HG03175 (cell line): ENCODE results near the gene LRRC7.
"Not testable (repeated sequence)": the region's sequence is repeated elsewhere in the genome, so short reads cannot be mapped to it uniquely, and the experiment has no call there.

Experiments
- ATAC-seq: cut with Tn5 transposase; IDR thresholded peaks from one replicate; pipeline ENCODE4 v1.9.1; 2021; ENCODE audit warnings: mild to moderate bottlenecking, moderate library complexity; ENCODE audit not compliant: unreplicated experiment

Gene LRRC7

GRCh38 chr1:70025846-70026245, 458.1 kb downstream of the LRRC7 start:
- ATAC-seq = no peak

DNA sequence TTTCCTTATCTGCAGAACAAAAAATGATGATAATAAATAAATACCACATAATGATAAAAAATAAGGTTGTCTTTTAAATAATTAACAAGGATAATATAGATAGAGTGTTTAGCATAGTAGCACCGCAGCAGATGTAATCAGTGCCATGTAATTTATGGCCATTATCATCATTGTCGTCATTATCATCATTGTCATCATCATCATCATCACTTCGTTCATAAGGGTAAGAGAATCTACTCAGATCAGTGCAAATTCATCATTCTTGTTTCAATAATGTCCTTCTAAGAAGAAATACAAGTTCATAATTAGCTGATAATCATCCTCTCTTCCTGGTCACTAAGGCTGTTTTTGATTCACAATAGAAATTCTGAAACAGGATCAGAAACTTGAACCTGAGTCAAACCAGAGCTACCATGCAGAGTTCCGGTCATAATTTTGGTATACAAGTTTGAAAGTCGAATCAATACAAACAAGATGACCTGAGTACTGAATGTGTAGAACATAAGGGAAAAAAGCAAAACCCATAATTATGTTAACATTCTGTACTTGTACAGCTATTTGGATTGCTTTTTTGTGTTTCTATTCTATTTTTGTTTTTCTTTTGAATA, 465.6 kb downstream of the LRRC7 start:
- peak; percentile 78 for ATAC-seq

DNA sequence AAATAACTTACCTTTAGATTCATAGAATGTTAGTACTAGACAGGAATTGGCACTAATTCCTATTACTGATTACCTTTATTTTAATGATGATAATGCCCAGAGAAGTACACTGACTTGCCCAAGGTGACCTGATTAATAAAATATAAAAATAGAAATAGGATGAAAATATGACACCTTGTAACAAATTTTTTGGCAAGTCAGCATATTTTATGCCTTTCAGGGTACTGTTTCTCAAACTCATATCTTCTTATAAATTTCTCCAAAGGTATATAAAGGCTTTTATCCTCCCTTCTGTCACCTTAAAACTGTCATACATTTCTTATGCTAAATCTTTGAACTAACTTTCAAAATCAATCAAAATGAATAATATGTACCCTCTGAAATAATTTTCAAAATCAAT, 466.2 kb downstream of the LRRC7 start:
- ATAC-seq = no peak

DNA sequence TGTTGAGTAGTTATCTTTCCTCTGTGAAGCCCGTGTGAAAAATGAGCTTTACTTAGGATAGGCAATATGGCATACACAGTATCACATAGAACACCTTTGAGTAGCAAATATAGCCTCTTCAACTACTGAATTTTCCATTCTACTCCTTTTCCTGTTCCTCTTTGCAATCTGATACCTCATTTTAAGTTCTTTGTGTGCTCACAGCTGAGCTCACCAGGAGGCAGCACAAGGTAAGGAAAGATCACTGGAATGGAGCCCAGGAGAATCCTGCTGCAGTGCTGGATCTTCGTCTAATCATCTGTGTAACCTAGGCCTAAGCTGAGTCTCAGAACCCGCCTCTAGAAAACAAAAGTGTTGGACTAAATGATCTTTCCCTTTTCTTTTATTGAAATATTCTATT, 466.7 kb downstream of the LRRC7 start:
- ATAC-seq = no peak

- ATAC-seq = no peak
These were observed 470.3 kb downstream of the LRRC7 start for GRCh38 chr1:70038025-70038424.

GRCh38 chr1:70039485-70039884, 471.8 kb downstream of the LRRC7 start:
- no peak for ATAC-seq

GRCh38 chr1:70041317-70042045, 473.8 kb downstream of the LRRC7 start:
- no peak for ATAC-seq

DNA sequence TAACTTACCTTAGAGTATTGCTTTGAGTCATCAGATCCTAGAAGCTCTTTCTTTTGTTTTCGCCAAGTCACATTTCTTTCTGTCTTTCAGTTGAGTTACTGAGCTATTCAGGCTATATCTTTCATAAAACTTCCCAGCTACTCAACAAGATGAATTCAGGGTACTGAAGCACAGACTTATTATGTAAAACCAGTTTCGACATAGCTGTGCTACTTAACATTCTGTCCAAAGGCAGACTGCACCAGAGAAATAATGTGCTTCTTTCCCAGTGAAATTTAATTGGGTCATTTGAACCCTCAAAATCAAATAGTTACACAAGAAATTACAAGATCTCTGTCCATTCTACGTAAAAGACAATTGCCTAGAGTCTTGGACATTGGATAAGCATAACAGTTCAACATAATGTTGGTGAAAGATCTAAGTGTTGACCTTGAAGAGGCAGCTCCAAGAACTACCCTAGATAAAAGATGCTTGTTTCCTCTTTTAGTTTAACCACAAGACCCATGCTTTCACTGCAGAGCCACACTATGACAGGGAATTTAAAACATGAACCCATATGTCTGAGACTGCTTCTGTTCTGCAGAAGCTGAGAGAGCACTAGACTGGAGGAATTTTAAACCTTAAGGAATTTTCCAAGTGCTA, 474.5 kb downstream of the LRRC7 start:
- ATAC-seq = no peak

DNA sequence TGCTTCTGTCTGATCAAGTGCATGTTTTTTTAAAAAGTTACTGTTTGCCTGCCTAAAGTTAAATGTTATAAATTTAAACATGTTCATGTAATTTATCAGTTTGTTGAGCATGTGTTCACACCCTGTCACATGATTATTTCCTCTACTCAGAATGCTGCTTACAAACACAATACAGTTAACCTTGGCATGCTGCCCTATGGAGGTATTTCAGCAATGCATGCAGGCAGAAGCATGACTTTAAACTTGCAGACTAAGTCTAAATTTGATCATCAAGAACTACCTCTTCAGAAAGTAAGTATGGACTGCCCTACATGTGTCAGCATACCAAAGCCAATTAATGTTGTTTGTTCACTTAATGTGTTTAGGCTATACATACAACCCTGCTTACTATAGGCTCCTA, 476.1 kb downstream of the LRRC7 start:
- no peak for ATAC-seq

DNA sequence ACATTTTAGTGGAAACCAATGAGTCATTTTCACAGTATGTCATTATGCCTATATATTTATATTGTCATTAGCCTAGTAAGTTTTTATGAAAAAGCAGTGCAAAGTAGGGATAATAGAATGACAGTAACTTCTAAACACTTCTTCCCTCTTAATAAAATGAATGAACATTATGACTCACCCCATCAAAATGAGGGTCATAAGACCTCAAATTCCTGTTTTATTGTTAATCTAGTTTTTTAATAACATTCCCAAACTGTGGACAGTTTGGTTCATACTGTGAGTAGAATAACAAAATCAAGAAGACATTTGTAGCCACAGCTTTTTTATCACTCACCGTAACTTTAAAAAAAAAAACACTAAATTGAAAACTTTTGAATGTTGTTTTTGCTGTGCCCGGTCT, 477.1 kb downstream of the LRRC7 start:
- no peak for ATAC-seq

DNA sequence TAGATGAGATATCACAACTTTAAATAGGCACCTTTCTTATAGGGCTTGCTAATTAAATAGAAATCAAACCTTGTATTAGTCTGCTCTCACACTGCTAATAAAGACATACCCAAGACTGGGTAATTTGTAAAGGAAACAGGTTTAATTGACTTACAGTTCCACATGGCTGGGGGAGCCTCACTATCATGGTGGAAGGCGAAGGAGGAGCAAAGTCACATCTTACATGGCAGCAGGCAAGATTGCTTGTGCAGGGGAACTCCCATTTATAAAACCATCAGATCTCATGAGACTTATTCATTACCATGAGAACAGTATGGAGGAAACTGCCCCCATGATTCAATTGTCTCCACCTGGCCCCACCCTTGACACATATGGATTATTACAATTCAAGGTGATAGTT, 477.9 kb downstream of the LRRC7 start:
- not testable (repeated sequence) for ATAC-seq

- ATAC-seq = no peak
These were observed 480.8 kb downstream of the LRRC7 start for GRCh38 chr1:70048336-70049094.

- no peak for ATAC-seq
These were observed 484.2 kb downstream of the LRRC7 start for GRCh38 chr1:70051926-70052325.

DNA sequence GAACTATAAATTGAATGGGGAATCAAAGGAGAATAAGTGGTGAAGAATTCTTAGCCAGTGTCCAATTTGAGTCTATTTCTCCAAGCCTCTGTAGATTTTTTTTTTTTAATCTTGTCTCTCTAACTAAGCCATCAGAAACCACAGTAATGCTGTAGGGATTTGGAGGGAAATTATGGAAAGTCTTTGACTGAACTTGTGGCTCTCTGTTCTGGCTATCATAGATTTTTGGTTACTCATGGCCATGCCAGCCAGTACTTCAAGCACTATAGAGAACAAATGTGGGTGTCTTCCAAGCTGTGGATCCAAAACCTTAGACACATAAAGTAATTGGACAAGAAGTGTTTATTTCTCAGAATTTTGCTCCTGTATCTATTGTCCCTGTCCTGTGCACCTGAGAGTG, 489.8 kb downstream of the LRRC7 start:
- no peak for ATAC-seq

DNA sequence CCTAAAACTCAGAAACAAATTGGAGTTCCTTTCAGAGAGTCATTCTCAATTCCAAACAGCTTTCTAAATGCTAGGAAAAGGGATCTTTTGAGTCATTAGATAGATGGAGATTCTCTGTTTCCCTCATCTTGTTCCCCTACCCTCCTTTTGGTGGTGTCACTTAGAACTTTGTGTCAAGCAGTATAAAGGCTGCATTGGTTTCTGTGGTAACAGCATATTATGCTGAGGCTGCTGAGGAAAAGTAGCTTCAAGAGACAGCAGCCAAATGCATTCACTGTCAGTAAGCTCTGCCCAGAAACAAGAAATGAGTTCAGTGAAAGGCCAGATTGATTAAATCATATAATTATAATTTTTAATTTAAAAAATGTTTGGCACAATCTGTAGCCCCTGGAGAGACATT, 493.5 kb downstream of the LRRC7 start:
- ATAC-seq = no peak

GRCh38 chr1:70063861-70064260, 496.1 kb downstream of the LRRC7 start:
- ATAC-seq = no peak

GRCh38 chr1:70066711-70067110, 499.0 kb downstream of the LRRC7 start:
- ATAC-seq = no peak

DNA sequence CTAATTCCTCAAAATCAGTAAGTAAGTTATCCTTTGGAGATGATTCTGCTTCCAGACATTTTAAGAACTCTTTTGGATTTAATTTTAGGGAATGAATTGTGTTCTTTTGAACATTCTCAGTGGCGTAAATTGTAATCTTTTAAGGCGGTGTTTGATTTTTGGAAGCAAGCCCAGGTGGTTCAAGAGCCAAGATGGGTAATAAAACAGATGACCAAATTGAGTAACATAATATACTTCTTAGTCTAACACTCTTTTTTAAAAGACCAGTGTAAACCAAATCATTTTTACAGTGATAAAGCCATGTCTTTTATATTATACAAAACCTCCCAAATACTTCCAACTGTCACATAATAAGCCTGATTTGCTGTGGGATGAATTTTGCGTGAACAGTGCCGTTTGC, 503.9 kb downstream of the LRRC7 start:
- no peak for ATAC-seq

DNA sequence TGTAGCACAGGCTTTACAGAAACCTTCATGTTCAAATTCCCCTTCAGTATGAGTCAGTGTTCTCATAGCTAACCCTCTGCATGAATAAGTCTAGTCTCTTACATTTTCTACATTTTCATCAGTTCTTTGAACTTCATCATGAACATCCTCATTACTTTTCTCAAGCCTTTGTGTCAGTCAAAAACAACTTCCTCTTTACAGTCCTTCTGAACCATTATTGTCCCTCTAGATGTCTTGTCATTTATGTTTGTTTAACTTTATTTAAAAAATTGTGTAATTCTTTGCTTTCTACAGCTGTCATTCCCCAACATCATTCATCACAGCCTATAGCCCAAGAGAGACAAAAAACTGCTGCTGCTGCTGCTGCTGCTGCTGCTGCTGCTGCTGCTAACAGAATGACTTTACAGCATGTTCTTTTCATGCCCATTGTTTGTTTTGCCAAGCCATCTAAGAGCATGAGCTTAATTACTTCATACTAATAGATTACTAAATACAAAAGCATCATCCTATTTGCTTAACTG, 504.6 kb downstream of the LRRC7 start:
- ATAC-seq = no peak

DNA sequence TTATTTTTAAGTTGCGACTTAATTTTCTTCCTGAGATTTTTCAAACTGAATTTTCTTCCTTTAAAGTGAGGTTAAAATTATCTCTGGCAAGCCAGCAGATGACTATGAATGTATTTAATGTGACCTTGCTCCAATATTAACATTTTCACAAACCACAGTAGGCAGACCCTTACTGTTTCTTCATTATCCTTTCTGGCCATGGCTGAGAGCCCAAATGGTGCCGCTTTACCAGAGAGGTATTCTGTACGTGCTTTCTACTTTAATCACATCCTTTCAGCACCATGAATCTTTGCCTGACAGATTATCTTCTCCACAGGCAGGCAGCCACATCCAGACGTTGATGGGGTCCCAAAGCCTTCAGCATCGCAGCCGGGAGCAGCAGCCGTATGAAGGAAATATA, 508.0 kb downstream of the LRRC7 start:
- ATAC-seq = no peak

DNA sequence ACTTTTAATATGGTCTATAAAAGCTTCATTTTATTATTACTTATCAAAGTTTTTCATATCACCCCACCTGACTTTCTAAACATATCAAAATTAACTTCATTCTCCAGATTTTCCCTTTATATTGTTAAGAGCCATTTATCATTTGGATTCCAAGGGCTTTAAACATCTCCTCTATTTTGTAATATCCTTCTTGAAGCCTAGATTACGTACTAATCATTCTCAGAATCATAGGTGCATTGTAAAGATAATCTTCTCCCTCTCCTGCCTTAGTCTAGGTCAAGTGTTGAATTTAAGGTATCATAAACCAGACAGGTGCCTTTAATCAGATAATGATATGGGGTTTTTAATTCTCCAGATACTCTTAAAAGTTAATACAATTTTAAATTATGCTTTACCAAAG, 509.3 kb downstream of the LRRC7 start:
- no peak for ATAC-seq
